A549 treated with AZD9567 at 1 μM for 4 hours (cell line): ENCODE data around the gene GPR176. TPM values are rescaled to one million over a fixed set of nuclear protein-coding genes. Genes with fewer than 3 reads are reported as not detected.

ENCODE experiments used
- total RNA-seq: library from RNA; stranded (reverse); fragments of 200-300 nt; extraction: Qiagen RNA extraction; gene quantifications from 5 replicates; pipeline ENCODE4 v1.2.3, GENCODE V29; 2022; ENCODE audit not compliant: insufficient read depth

The GPR176 gene
- total RNA-seq, result 9.3 to 13.5 TPM (median 9.7 TPM) in 5 replicates

GRCh38 chr15:39919748-39920509, at the start of gene GPR176:
TSS of gene GPR176 (minus strand) at chr15:39920266. CDS start at chr15:39920026, 240 bp downstream.

GRCh38 chr15:39782441-39783138, 137.5 kb downstream of the GPR176 start, which contains the start of gene FSIP1:
TSS of gene FSIP1 (minus strand) at chr15:39782841. CDS start at chr15:39776524, 6,317 bp downstream.

Other genes starting within 250 kb of the GPR176 start
- gene FSIP1, start 137.4 kb downstream of the GPR176 start, total RNA-seq, result 0.38 to 0.93 TPM (median 0.57 TPM) in 5 replicates
- 14.8 to 18.0 TPM (median 17.0 TPM) in 5 replicates for gene EIF2AK4, start 13.8 kb upstream of the GPR176 start, total RNA-seq
- 235 to 262 TPM (median 259 TPM) in 5 replicates for gene SRP14, start 118.9 kb upstream of the GPR176 start, total RNA-seq
- 0.42 to 1.4 TPM (median 1.2 TPM) in 5 replicates for gene BMF, start 188.6 kb upstream of the GPR176 start, total RNA-seq
- 24.6 to 27.6 TPM (median 25.8 TPM) in 5 replicates for gene BUB1B, start 240.8 kb upstream of the GPR176 start, total RNA-seq